ENCODE measurements around the gene SLC25A29. TPM values are rescaled to one million over a fixed set of nuclear protein-coding genes. Genes with fewer than 3 reads are reported as not detected.

The SLC25A29 gene
- total RNA-seq, 1 experiment from 2014 or later = 63.3 TPM

Small RNA genes within 50 kb of the gene (small RNA-seq; reads per million reads assigned to genes)
- gene MIR345 (0.57 reads per million), gene RN7SL523P (not detected)

Other genes with a start within 250 kb of the SLC25A29 start
- 3.2 and 6.9 TPM in 2 replicates for gene EVL, start 241.0 kb downstream of the SLC25A29 start, total RNA-seq (2014; rRNA removed; shearing (Covaris generic))
- gene DEGS2, start 146.8 kb downstream of the SLC25A29 start, total RNA-seq (2014; rRNA removed; shearing (Covaris generic)) = 87.3 and 94.2 TPM in 2 replicates
- 62.7 and 63.2 TPM in 2 replicates for gene YY1, start 67.3 kb downstream of the SLC25A29 start, total RNA-seq (2014; rRNA removed; shearing (Covaris generic))
- 0.18 and 0.37 TPM in 2 replicates for gene SLC25A47, start 16.9 kb upstream of the SLC25A29 start, total RNA-seq (2014; rRNA removed; shearing (Covaris generic))
- 7.3 and 11.4 TPM in 2 replicates for gene WDR25, start 70.0 kb upstream of the SLC25A29 start, total RNA-seq (2014; rRNA removed; shearing (Covaris generic))

Data from HT-29 (cell line).